Smooth muscle cell (in vitro differentiated cells): ENCODE data around the gene GEMIN4. TPM values are rescaled to one million over a fixed set of nuclear protein-coding genes. Genes with fewer than 3 reads are reported as not detected.

Experiments used
- DNase-seq: peaks from one replicate; lab custom pipeline; 2025; ENCODE audit not compliant: unreplicated experiment; lab: John Stamatoyannopoulos, UW
- H2AFZ ChIP-seq: fragments of 200-600 bp; sonication (generic); 2 replicates; pipeline ENCODE4 v1.6.0; 2016; ENCODE audit warnings: antibody characterized with exemption, low read depth, mild to moderate bottlenecking
- H3F3A ChIP-seq: fragments of 200-600 bp; sonication (generic); 2 replicates; pipeline ENCODE4 v1.6.0; 2017; ENCODE audit warnings: antibody characterized with exemption, low read depth
- H3K27ac ChIP-seq: fragments of 200-600 bp; sonication (generic); 2 replicates; pipeline ENCODE4 v1.5.1; 2016; ENCODE audit warnings: low read depth, mild to moderate bottlenecking
- H3K27me3 ChIP-seq: fragments of 200-600 bp; sonication (generic); 2 replicates; pipeline ENCODE4 v1.6.1; 2016; ENCODE audit warnings: low read depth, mild to moderate bottlenecking
- H3K36me3 ChIP-seq: fragments of 200-600 bp; sonication (generic); 2 replicates; pipeline ENCODE4 v1.5.1; 2016; ENCODE audit warnings: low read depth
- H3K4me1 ChIP-seq: fragments of 200-600 bp; sonication (generic); 2 replicates; pipeline ENCODE4 v1.5.1; 2016; ENCODE audit warnings: low read depth
- H3K4me2 ChIP-seq: fragments of 200-600 bp; sonication (generic); 2 replicates; pipeline ENCODE4 v1.6.0; 2016; ENCODE audit warnings: mild to moderate bottlenecking
- H3K4me3 ChIP-seq: fragments of 200-600 bp; sonication (generic); 2 replicates; pipeline ENCODE4 v1.5.1; 2016; ENCODE audit warnings: mild to moderate bottlenecking
- H3K79me2 ChIP-seq: fragments of 200-600 bp; sonication (generic); 2 replicates; pipeline ENCODE4 v1.6.0; 2016; ENCODE audit warnings: low read depth, mild to moderate bottlenecking
- H3K9ac ChIP-seq: fragments of 200-600 bp; sonication (generic); 2 replicates; pipeline ENCODE4 v1.6.0; 2016; ENCODE audit warnings: low read depth
- H3K9me3 ChIP-seq: fragments of 200-600 bp; sonication (generic); replicated peaks from 2 replicates; pipeline ENCODE4 v1.5.1; 2016; ENCODE audit warnings: low read depth
- H4K20me1 ChIP-seq: fragments of 200-600 bp; sonication (generic); 2 replicates; pipeline ENCODE4 v1.6.0; 2016; ENCODE audit warnings: low read depth
- WGBS: methylation state at CpG from one replicate; pipeline ENCODE4 v1.1.7; 2016; ENCODE audit warnings: low lambda C conversion rate; 5-methylcytosine and 5-hydroxymethylcytosine counted together
- polyA plus RNA-seq: library from polyadenylated mRNA; unstranded; fragments of >200 nt; fragmentation: Nextera tagmentation; extraction: Ambion mirVana; gene quantifications from 2 replicates; pipeline ENCODE4 v1.2.1, GENCODE V29; 2016
- total RNA-seq: library from RNA; depleted of rRNA; stranded (reverse); fragments of >200 nt; gene quantifications from 2 replicates; pipeline ENCODE4 v1.2.3, GENCODE V29; 2014
- TF ChIP-seq, protein P1 (sequence below): fragments of 200-600 bp; sonication (generic); IDR thresholded peaks from 2 replicates; pipeline ENCODE4 v1.5.1; 2017; ENCODE audit warnings: borderline replicate concordance, mild to moderate bottlenecking, antibody characterized with exemption; ENCODE audit not compliant: insufficient read depth, poor library complexity, severe bottlenecking

Gene GEMIN4
- total and polyA plus RNA-seq, 2 experiments from 2014 or later, result 10.5 to 18.8 TPM

DNA sequence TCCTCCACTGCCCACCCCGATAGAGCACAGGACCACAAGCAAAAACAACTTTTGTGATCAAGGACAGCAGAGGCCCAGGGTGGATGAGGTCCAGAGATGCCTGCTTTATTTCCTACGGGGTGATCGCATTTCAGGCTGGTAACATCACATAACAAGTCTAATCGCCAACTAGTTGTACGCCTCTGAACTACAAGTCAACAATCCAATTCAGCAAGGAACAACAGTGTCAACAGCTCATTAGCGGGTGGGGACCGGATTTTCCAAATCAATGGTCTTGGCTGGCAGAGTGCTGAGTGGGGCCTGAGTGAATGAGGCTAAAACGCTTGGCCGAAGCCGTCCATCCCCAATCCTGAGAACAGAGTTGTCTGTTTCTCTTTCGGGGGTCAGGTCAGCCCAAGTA is 47.2 kb upstream of the GEMIN4 start:
- H3K9me3 ChIP-seq, result no peaks in the 10 kb centered on the region
- no peak for DNase-seq
- H3K27me3 ChIP-seq, result no peaks in the 10 kb centered on the region
- H3K9ac ChIP-seq, result no peak overlapping the region
- no peaks in the 10 kb centered on the region for H3K36me3 ChIP-seq
- H3F3A ChIP-seq, result peaks cover 7% of the 10 kb centered on the region
- no peak overlapping the region for H3K4me3 ChIP-seq
- H3K4me2 ChIP-seq, result no peak overlapping the region
- H2AFZ ChIP-seq, result no peak overlapping the region
- H4K20me1 ChIP-seq, result peaks cover 29% of the 10 kb centered on the region
- 96% methylated on average over 11 of the region's 11 CpGs for WGBS
- TF ChIP-seq, protein P1, sequence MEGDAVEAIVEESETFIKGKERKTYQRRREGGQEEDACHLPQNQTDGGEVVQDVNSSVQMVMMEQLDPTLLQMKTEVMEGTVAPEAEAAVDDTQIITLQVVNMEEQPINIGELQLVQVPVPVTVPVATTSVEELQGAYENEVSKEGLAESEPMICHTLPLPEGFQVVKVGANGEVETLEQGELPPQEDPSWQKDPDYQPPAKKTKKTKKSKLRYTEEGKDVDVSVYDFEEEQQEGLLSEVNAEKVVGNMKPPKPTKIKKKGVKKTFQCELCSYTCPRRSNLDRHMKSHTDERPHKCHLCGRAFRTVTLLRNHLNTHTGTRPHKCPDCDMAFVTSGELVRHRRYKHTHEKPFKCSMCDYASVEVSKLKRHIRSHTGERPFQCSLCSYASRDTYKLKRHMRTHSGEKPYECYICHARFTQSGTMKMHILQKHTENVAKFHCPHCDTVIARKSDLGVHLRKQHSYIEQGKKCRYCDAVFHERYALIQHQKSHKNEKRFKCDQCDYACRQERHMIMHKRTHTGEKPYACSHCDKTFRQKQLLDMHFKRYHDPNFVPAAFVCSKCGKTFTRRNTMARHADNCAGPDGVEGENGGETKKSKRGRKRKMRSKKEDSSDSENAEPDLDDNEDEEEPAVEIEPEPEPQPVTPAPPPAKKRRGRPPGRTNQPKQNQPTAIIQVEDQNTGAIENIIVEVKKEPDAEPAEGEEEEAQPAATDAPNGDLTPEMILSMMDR, result no peak
- peaks cover 4% of the 10 kb centered on the region for H3K4me1 ChIP-seq
- H3K27ac ChIP-seq, result no peak overlapping the region
- H3K79me2 ChIP-seq, result no peaks in the 10 kb centered on the region

DNA sequence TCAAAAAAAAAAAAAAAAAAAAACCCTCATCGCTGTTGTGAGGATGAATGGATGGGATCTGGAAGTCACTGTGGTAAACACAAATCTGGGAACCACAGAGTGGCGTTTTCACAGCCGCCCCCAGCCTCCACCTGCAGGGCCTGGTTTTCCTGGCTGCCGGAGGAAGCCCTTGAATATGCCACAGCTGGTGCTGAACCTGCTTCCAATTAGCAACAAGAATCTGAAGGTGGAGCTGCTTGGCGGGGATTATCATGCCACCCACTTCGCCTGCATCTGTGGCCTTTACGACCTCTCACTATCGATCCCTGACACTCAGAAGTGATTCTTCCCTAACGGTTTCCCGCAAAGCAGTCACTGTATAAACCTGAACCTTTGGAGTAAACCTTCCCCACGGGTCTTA is 46.2 kb upstream of the GEMIN4 start:
- Histone ChIP-seq H4K20me1 (peaks cover 26% of the 10 kb centered on the region), H3K79me2 (no peaks in the 10 kb centered on the region), H3K4me3 (no peak overlapping the region), H3K36me3 (no peaks in the 10 kb centered on the region), H2AFZ (no peak overlapping the region), H3K4me2 (no peak overlapping the region), H3K4me1 (peaks cover 4% of the 10 kb centered on the region), H3F3A (peaks cover 7% of the 10 kb centered on the region), H3K9ac (no peak overlapping the region), H3K27me3 (no peaks in the 10 kb centered on the region), H3K27ac (no peak overlapping the region), H3K9me3 (no peaks in the 10 kb centered on the region)
- TF ChIP-seq, protein P1, result no peak
- DNase-seq, result no peak
- 64% methylated on average over 11 of the region's 11 CpGs for WGBS

DNA sequence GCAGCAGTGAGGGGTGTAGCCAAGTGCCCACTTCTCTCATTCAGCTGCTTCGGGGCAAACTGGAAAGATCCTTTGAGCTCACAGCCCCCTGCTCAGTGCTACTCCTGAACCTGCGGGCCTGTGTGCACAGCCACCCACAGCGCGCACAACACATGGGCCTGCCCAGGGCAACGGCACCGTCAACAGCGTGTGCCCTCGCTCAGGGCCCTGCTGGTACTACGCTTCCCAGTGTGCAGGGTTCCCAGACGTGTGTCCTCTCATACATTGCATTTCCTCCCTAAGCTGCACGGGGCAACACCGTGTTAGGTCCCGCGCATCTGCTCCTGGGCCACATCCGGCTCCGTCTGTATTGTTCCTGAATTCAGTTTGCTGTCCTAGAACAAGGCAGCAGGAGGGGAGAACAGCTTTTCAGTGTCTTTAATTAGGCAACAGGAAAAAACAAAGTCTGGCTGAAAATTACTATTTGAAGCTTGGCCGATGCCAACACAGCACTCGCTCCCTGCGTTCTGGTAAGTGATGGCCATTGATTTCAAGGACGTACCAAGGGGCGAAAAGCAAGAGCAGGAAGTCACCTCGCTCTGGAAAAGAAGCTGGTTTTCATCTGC is 45.3 kb upstream of the GEMIN4 start:
- Histone ChIP-seq H4K20me1 (peaks cover 20% of the 10 kb centered on the region), H3K9me3 (no peaks in the 10 kb centered on the region), H3K4me1 (peaks cover 4% of the 10 kb centered on the region), H3K27me3 (no peaks in the 10 kb centered on the region), H2AFZ (no peak overlapping the region), H3K79me2 (no peaks in the 10 kb centered on the region), H3K9ac (no peak overlapping the region), H3K27ac (no peak overlapping the region), H3K4me2 (no peak overlapping the region), H3K4me3 (no peak overlapping the region), H3K36me3 (no peaks in the 10 kb centered on the region), H3F3A (peaks cover 7% of the 10 kb centered on the region)
- TF ChIP-seq, protein P1, result no peak
- DNase-seq, result no peak
- 98% methylated on average over 22 of the region's 22 CpGs for WGBS

DNA sequence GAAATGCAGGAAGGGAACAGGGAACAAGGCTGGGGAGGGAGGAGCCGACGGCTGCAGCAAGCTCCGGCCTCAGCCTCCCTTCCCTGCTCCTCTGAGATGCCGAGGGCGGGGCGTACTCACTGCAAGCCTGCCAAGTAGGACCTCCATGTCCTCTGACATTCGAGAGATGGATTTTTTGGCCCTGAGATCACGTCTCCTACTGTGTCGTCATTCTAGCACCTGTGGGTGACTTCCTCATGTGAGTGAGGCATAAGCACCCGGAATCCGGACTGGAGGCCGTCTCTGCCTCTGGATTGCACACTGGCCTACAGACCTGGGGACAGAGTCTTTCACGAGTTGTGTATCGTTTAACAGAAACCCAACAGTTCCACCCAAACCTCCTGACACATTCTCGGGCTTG is 44.5 kb upstream of the GEMIN4 start:
- Histone ChIP-seq H3K27ac (no peak overlapping the region), H3K9me3 (no peaks in the 10 kb centered on the region), H3K4me2 (no peak overlapping the region), H4K20me1 (peaks cover 13% of the 10 kb centered on the region), H3K36me3 (no peaks in the 10 kb centered on the region), H3F3A (peaks cover 7% of the 10 kb centered on the region), H3K9ac (no peak overlapping the region), H3K4me3 (no peak overlapping the region), H2AFZ (no peak overlapping the region), H3K27me3 (no peaks in the 10 kb centered on the region), H3K4me1 (peaks cover 4% of the 10 kb centered on the region), H3K79me2 (no peaks in the 10 kb centered on the region)
- DNase-seq, result no peak
- 98% methylated on average over 15 of the region's 15 CpGs for WGBS
- TF ChIP-seq, protein P1, result no peak
